Neural cell (in vitro differentiated cells): ENCODE data around the gene TNP2. TPM values are rescaled to one million over a fixed set of nuclear protein-coding genes. Genes with fewer than 3 reads are reported as not detected.

Source experiments
- H2AFZ ChIP-seq: fragments of 200-600, 300-800 bp; sonication (generic), shearing (Covaris generic); 2 replicates; pipeline ENCODE4 v1.6.0; 2014; ENCODE audit warnings: low read depth, mild to moderate bottlenecking, antibody characterized with exemption, low read length, moderate library complexity
- H3F3A ChIP-seq: fragments of 200-600 bp; shearing (Covaris generic); 2 replicates; pipeline ENCODE4 v1.6.1; 2016; ENCODE audit warnings: mild to moderate bottlenecking, moderate library complexity, mixed read lengths, antibody characterized with exemption, low read length; ENCODE audit not compliant: insufficient read depth, poor library complexity, severe bottlenecking
- H3K27ac ChIP-seq: fragments of 200-600, 300-800 bp; sonication (generic), shearing (Covaris generic); 2 replicates; pipeline ENCODE4 v1.5.1; 2014; ENCODE audit warnings: mild to moderate bottlenecking, low read length, moderate library complexity
- H3K27me3 ChIP-seq: fragments of 300-800, 200-600 bp; sonication (generic), shearing (Covaris generic); 2 replicates; pipeline ENCODE4 v1.6.0; 2014; ENCODE audit warnings: mild to moderate bottlenecking, low read depth, low read length, moderate library complexity; ENCODE audit not compliant: insufficient read depth
- H3K36me3 ChIP-seq: fragments of 300-800, 200-600 bp; sonication (generic), shearing (Covaris generic); 2 replicates; pipeline ENCODE4 v1.5.1; 2014; ENCODE audit warnings: mild to moderate bottlenecking, antibody characterized with exemption, low read length, moderate library complexity; ENCODE audit not compliant: insufficient read depth
- H3K4me2 ChIP-seq: fragments of 300-800, 200-600 bp; sonication (generic), shearing (Covaris generic); 2 replicates; pipeline ENCODE4 v1.6.0; 2014; ENCODE audit warnings: mild to moderate bottlenecking, low read length
- H3K4me3 ChIP-seq: fragments of 300-800, 200-600 bp; sonication (generic), shearing (Covaris generic); 2 replicates; pipeline ENCODE4 v1.5.1; 2014; ENCODE audit warnings: mild to moderate bottlenecking, low read length, moderate library complexity
- H3K79me2 ChIP-seq: fragments of 200-600 bp; shearing (Covaris generic); replicated peaks from 2 replicates; pipeline ENCODE4 v1.6.0; 2014; ENCODE audit warnings: mild to moderate bottlenecking, low read length, moderate library complexity; ENCODE audit not compliant: insufficient read depth
- H3K9ac ChIP-seq: fragments of 300-800, 200-600 bp; sonication (generic), shearing (Covaris generic); 2 replicates; pipeline ENCODE4 v1.6.1; 2016; ENCODE audit warnings: mild to moderate bottlenecking, low read length, mixed read lengths
- H3K9me2 ChIP-seq: fragments of 200-600 bp; shearing (Covaris generic); 2 replicates; pipeline ENCODE4 v1.6.1; 2016; ENCODE audit warnings: mild to moderate bottlenecking, low read length, mixed read lengths; ENCODE audit not compliant: insufficient read depth
- H3K9me3 ChIP-seq: fragments of 200-600, 300-800 bp; sonication (generic), shearing (Covaris generic); 2 replicates; pipeline ENCODE4 v1.6.1; 2016; ENCODE audit warnings: mild to moderate bottlenecking, mixed run types, low read length, moderate library complexity, mixed read lengths
- H4K20me1 ChIP-seq: fragments of 200-600 bp; shearing (Covaris generic); 2 replicates; pipeline ENCODE4 v1.6.1; 2016; ENCODE audit warnings: mild to moderate bottlenecking, mixed run types; ENCODE audit not compliant: insufficient read depth
- CTCF ChIP-seq: fragments of 450-650 bp; IDR thresholded peaks from 2 replicates; pipeline ENCODE4 v1.5.1; 2014; ENCODE audit warnings: antibody characterized with exemption, mild to moderate bottlenecking, moderate library complexity; ENCODE audit not compliant: poor library complexity, severe bottlenecking
- EP300 ChIP-seq: fragments of 450-650 bp; conservative IDR thresholded peaks from 2 replicates; pipeline ENCODE4 v1.6.1; 2014; ENCODE audit warnings: antibody characterized with exemption, mild to moderate bottlenecking, moderate library complexity; ENCODE audit not compliant: poor library complexity, severe bottlenecking
- EZH2 ChIP-seq: fragments of 200-600, 300-800 bp; shearing (Covaris generic), sonication (generic); IDR thresholded peaks from 2 replicates; pipeline ENCODE4 v1.6.1; 2014; ENCODE audit warnings: antibody characterized with exemption, low read length, borderline replicate concordance, mild to moderate bottlenecking; ENCODE audit not compliant: insufficient read depth, poor library complexity, severe bottlenecking
- MXI1 ChIP-seq: fragments of 450-650 bp; conservative IDR thresholded peaks from 2 replicates; pipeline ENCODE4 v1.6.1; 2014; ENCODE audit warnings: antibody characterized with exemption, mild to moderate bottlenecking; ENCODE audit not compliant: poor library complexity, severe bottlenecking
- POLR2AphosphoS5 ChIP-seq: IDR thresholded peaks from 2 replicates; pipeline ENCODE4 v1.6.1; 2012
- RAD21 ChIP-seq: fragments of 450-650 bp; conservative IDR thresholded peaks from 2 replicates; pipeline ENCODE4 v1.6.1; 2014; ENCODE audit warnings: antibody characterized with exemption, mild to moderate bottlenecking, moderate library complexity
- REST ChIP-seq: IDR thresholded peaks from 2 replicates; pipeline ENCODE4 v1.6.1; 2012; ENCODE audit warnings: borderline replicate concordance
- SMC3 ChIP-seq: fragments of 450-650 bp; conservative IDR thresholded peaks from 2 replicates; pipeline ENCODE4 v1.6.1; 2014; ENCODE audit warnings: antibody characterized with exemption, mild to moderate bottlenecking, moderate library complexity; ENCODE audit not compliant: poor library complexity
- TAF1 ChIP-seq: IDR thresholded peaks from 2 replicates; pipeline ENCODE4 v1.6.1; 2012; ENCODE audit warnings: low read depth
- polyA plus RNA-seq: library from polyadenylated mRNA; depleted of rRNA; stranded (reverse); fragments of >200 nt; gene quantifications from 2 replicates; pipeline ENCODE4 v1.2.3, GENCODE V29; 2014

Gene TNP2
- polyA plus RNA-seq, 1 donor from 2014 or later: not detected

- Histone ChIP-seq H3K79me2 (no peaks in the 10 kb centered on the region), H3K9ac (no peak overlapping the region), H2AFZ (no peak overlapping the region), H4K20me1 (no peaks in the 10 kb centered on the region), H3K4me2 (no peak overlapping the region), H3K36me3 (no peaks in the 10 kb centered on the region), H3K4me3 (no peak overlapping the region), H3K9me3 (no peaks in the 10 kb centered on the region), H3K27ac (no peak overlapping the region), H3K9me2 (no peaks in the 10 kb centered on the region), H3F3A (no peaks in the 10 kb centered on the region), H3K27me3 (no peaks in the 10 kb centered on the region)
- TF ChIP-seq CTCF (no peak), MXI1 (no peak), TAF1 (no peak), SMC3 (no peak), RAD21 (no peak), EP300 (no peak), EZH2 (no peak), REST (no peak), POLR2AphosphoS5 (no peak)
These were observed 38.0 kb upstream of the TNP2 start for GRCh38 chr16:11306997-11307638.

GRCh38 chr16:11306381-11306780 lies 37.3 kb upstream of the TNP2 start:
- Histone ChIP-seq H3K4me3 (no peak overlapping the region), H3K9me3 (no peaks in the 10 kb centered on the region), H3K27me3 (no peaks in the 10 kb centered on the region), H3K9me2 (no peaks in the 10 kb centered on the region), H2AFZ (no peak overlapping the region), H4K20me1 (no peaks in the 10 kb centered on the region), H3K9ac (no peak overlapping the region), H3F3A (no peaks in the 10 kb centered on the region), H3K36me3 (no peaks in the 10 kb centered on the region), H3K79me2 (no peaks in the 10 kb centered on the region), H3K4me2 (no peak overlapping the region), H3K27ac (no peak overlapping the region)
- TF ChIP-seq TAF1: no peak
- no peak for TF ChIP-seq MXI1
- TF ChIP-seq CTCF: no peak
- TF ChIP-seq EZH2: no peak
- TF ChIP-seq SMC3: no peak
- TF ChIP-seq EP300: no peak
- TF ChIP-seq REST: no peak
- no peak for TF ChIP-seq RAD21
- TF ChIP-seq POLR2AphosphoS5: no peak
